HK-2 (cell line): Measurements from ENCODE around the gene HNRNPA1.
"Not testable (repeated sequence)": the region's sequence is repeated elsewhere in the genome, so short reads cannot be mapped to it uniquely, and the experiment has no call there.

Experiments used
- DNase-seq: peaks from one replicate; pipeline ENCODE4 v3.0.0-alpha.2; 2018; ENCODE audit not compliant: unreplicated experiment

The HNRNPA1 gene

DNA sequence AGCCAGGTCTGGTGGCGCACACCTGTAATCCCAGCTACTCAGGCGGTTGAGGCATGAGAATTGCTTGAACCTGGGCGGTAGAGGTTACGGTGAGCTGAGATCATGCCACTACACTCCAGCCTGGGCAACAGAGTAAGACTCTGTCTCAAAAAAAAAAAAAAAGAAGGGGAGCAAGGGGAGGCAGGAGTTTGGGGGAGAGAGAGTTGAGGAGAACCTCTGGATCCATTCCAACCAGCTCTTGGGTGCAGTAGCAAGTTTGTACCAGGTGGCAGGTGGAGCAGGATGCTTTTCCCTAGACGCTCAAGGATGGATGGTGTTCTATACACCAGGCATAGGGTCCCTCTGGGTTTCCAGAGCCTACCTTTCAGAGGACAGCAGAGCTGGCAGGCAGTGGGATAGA, 18.4 kb downstream of the HNRNPA1 start:
- DNase-seq, result no peak

DNA sequence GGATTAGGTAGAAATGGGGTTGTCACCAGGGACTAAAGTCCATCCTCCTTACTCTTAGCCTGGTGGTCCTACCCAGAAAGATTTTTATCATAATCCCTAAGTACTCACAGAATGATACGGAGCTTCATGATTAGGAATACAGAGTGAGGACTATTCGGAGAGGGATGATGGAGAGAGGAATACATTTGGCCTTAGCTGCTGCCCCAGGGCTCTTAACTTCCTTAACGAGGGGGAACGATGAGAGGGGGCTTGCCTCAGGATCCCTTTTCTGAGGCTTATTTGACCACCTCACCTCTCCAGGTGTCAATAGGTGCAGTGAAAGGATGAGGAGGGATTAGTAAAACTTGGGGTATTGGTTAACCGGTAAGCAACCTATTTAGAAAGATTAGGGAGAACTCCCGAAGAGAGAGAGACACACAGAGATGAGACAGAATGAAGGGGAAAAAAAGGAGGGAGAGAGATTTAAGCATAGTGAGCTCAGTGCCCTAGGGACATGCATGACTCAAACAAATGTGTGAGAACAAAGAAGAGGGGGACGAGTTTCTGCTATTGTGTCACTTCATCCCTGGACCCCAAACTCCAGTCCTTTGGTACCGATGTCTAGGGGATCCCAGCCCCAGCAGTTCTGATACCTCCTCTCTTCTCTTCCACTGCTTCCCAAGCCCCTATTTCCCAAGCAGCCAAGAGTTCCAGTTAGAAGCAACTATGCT, 19.1 kb downstream of the HNRNPA1 start:
- no peak for DNase-seq

DNA sequence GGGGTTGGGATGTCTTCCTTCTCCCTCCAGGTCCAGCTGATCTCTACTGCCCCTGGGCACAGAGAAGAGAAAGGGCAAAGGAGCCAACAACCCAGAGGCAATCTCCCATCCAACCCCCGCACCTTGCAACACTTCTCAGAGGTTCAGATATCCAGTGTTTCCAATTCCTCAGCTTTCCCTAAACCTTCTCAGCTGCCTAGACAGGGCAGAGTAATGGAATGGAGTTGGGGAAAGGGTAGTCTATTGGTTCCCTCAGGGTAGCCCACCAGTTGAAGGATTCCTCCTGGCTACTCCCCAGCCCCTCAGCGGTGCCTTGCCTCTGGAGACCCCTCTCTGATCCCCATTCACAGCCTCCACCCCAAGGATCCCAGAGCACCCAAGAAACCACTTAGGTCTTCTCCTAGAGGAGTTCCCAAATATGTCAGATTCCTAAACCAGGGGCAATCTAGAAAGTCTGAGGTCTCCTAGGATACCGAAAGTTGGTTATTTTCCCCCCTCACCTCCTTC, 19.8 kb downstream of the HNRNPA1 start:
- no peak for DNase-seq

DNA sequence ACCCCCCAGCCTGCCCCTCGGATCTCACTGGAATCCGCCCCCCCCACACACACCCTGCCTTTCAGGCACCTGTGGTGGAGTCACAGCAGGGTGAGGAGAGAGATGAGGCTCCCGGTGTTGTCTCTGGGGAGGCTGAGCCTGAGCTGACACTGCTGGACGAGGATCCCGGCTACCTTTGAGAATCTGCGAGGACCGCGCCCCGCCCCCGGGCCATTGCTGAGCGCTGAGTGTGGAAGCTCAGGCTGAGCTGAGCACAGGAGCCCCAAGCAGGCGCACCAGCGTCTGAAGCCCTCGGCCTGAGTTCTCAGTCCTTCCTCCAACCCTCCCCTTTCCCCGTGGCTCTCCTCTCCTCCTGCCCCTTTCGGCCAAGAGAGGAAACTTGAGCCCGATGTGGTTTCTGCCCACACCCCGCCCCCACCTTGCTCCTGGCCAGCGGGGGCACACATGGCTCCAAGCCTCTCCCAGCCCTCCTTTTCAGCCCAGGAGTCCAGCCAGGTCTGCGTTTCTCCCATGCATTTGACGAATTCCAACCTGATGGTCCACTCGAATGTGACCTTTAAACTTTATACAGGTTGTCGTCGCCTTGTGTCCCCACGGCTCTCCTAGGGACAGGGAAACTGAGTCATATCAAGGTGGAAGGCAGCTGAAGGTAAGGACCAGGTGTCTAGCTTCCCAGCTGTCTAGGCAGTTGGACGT, 20.4 kb downstream of the HNRNPA1 start, which contains the start of gene NFE2:
Gene NFE2 (minus strand): TSS at position 284 of the 696 bp plus-strand sequence. CDS start 5,767 bp downstream, outside the sequence.
- peak; percentile 75 for DNase-seq

DNA sequence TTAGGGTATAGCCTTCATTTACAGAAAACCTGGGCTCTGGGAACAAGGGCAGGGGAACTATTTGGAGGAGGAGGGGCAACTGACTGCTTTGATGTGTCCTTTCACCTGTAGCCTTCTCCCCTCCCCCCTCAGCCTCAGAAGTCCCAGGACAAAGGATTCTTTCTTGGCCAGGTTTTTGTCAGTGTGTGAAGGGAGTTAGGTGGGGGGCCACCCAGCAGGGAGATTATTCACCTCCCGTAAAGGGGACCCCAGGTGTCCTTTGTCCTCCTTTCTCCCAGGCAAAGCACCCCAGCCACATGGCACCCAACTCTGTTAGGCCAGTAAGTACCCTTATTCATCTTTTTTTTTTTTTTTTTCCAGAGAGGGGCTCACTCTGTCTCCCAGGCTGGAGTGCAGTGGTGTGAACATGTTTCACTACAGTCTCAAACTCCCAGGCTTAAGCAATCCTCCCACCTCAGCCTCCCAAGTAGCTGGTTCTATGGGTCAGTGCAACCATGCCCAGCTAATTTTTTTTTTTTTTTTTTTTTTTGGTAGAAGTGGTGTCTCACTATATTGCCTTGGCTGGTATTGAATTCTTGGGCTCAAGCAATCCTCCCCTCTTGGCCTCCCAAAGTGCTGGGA, 21.0 kb downstream of the HNRNPA1 start:
- DNase-seq, result no peak

DNA sequence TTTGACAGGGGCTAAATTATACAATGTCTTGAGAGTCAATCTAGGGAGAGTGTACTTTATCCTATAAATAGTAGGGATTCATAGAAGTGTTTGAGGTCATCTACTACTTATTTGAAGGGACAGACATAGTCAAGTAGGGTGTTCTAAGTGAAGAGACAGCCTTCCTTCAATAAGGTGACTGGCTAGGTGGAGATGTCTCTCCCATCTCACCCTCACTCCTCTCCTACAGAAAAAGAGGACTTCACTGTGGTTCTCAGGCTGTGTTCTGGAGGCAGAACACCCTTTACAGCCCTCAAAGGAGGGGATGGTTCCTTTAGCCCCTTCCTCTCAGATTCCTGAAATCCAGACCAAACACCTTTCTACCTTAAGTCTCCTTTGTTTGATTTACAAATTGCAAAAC, 23.1 kb downstream of the HNRNPA1 start:
- DNase-seq, result no peak

DNA sequence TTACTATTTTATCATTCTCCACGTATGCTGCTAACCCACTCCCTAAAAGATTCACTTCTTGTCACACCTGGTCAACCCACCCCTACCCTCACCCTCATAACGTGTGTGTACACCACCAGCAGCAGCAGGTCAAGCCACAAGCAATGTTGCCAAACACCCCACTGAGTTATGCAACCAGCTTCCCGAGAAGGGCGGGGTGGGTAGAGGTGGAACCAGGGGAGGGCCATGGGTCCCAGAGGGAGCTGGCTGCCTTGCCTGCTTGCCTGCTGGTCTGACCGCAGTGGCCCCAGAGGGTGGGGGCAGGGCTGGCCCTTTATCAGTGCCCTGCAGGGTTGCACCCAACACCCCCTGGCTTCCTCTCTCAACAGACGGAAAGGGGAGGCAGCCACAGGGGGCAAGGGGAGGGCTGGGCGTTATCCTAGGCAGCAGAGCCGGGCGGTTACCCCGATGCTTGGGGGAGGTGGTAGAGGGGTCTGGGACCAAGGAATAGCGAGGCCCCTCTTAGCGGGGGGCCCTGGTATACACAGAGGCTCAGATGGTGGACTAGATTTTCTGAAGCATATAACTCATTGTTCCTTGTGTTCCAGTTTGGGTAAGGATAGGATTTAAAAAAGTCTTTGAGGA, 23.8 kb downstream of the HNRNPA1 start:
- DNase-seq, result peak; percentile 33

DNA sequence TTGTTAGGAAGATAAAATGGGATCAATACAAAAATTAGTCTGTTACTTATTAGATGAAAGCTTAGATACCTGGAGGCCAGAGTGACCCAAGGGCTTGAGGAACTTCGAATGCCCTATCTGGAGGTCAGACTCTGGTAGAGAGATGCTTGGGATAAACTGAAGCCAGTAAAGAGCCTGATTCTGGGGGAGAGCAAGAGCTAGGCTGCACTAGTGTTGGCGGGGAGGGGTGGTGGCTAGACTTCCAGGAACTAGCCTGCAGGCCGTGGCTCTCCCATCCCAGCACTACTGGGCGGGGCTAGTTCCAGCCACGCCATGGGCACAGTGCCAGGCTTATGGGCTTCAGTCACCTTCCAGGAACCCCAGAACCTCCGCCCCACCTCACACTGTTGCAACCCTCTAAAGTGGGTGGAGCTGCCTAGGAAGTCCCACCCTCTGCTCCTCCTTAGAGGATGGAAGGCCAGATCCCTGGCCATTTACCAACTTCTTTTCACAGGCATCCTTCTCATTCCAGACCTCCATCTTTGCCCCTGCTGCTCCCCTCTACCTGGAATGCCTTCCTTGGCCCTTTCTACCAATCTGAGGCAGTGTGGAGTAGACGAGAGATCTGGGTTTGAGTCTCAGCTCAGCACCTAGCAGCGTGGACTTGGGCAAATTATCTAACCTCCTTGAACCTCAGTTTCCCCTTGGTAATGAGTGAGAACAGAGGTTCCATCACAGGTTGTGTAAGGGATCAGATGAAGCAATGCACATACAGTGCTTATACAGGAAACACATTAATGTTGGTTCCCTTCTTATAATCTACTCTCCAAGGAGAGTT, 26.6 kb downstream of the HNRNPA1 start:
- peak; percentile 66 for DNase-seq

DNA sequence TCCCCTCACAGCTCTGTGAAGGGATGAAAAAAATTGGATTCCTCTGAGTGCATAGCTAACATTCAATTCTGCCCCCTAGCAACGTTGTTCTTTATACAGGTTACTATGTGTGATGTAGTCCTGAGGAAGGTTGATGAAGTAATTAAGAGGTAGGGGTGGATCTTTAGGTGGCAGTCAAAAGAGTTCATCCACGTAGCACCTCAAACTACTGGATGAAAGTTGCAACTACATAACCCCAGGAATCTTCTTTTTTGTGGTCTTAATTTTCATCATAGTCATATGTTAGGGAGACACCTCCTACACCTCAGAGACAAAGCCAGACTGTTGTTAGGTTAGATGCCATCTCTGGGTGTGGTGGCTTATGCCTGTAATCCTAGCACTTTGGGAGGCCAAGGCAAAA, 30.5 kb downstream of the HNRNPA1 start:
- DNase-seq, result no peak

DNA sequence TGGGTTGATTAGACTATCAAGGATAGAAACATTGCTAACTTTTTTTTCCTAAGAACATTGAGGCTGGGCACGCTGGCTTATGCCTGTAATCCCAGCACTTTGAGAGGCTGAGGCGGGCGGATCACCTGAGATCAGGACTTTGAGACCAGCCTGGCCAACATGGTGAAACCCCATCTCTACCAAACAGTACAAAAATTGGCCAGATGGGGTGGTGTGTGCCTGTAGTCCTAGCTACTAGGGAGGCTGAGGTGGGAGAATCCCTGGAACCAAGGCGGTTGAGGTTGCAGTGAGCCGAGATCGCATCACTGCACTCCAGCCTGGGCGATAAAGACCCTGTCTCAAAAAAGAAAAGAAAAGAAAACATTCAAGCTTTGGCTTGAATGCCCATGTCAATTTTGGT, 31.8 kb downstream of the HNRNPA1 start:
- DNase-seq, result not testable (repeated sequence)

DNA sequence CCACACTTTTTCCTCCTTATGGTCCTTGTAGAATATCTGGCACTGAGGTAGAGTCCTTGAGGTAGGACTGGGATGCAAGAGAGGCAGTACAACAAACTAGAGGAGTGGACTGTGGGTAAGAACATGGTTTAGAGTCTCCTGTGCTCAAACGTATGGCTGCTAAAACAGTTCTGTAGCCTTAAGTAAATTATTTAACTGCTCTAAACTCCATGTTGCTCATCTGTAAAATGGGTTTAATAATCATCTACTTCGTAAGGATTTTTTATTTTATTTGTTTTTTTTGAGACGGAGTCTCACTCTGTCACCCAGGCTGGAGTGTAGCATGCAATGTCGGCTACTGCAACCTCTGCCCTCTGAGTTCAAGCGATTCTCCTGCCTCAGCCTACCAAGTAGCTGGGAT, 40.8 kb downstream of the HNRNPA1 start:
- no peak for DNase-seq

DNA sequence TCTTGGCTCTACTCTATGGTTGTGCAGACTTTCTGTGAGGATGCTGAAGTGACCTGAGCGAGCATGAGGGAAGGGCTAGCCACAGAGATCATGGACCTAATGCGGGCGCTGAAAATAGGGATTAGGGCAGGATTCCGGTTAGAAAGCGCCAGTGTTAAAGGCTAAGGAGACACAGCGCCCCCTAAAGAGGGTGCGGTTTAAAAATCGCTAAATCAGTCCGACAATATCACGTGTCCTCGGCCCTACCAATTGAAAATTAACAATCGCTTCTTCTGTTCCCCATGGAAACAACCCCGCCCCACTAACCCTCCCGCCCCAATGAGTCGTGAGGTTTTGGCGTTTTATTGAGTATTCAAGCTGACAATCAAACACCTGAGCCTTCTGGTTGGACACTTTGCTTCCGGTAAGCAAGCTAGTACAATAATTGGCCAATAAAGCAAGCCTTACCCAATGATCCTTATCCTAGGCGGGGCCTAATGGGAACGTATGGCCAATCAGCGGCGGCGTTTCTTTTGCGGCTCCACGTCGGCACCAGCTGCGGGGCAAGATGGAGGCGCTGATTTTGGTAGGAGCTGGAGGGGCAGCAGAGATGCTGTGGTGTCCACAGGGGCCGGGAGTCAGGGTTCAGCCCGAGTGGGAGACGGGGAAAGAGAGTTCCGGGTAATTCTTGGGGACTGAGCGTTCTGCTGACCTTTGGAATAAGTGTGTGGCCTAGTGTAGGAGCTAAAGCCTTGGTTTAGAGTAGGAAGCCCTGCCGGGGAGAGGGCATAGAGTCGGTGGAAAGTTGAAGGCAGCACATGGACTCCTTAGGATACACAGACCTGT, 44.3 kb downstream of the HNRNPA1 start, which contains the start of gene COPZ1:
Gene COPZ1 (plus strand): TSS at position 515 of the 825 bp plus-strand sequence. CDS start 33 bp downstream, at position 548.
- DNase-seq, result peak; percentile 96

DNA sequence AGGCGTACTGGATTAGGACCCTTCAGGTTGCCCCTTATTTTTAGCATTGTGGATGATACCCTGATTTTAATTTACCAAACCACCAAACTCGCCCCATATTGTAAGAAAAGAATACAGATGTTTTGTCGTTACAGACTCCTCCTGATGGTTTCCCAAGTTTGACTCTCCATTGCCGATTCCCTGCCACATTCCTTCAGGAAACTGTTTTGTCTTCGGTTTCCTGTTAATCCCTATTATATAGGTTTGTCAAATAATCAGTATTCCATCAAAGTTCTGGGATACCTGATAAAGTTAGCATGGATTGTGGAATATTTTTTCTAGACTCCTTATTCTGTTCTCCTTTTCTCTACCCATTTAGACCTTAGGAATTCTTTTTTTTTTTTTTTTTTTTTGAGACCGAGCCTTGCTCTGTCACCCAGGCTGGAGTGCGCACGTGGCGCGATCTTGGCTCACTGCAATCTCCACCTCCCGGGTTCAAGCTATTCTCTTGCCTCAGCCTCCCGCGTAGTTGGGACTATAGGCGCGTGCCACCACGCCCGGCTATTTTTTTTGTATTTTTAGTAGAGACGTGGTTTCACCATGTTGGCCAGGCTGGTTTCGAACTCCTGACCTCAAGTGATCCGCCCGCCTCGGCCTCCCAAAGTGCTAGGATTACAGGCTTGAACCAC, 45.0 kb downstream of the HNRNPA1 start:
- DNase-seq, result not testable (repeated sequence)

DNA sequence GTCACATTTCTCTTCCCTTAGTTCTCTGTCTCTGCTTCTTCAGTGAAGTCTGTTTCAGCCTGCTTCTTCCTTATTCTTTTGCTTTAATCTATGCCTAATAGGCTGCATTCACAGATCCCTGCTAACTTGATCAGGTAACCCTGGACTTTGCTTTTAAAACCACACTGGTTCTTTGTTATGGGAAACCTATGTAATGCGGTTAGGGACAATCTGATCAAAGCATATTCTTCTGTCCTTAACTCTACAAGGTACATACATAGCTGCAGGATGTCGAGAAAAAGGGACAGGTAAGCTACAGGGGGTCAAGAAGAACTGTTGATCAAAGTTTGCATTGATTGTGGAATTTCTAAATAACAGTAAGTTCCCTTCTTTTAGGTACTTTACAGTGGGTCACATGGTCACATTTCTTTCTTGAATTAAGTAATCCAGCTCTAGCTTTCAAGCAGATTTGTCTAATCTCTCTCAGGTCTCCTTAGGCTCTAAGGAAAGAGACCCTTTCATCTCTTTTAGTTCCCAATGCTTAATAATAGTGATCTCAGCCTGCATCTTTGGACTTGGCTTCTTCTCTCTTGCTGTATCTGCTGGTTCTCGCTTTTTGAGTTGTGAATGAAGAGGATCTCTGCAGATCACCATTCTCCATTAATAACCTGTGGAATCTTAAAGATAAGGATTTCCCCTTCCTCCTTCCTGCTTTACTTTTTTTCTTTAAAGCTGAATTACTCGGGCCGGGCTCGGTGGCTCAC, 48.2 kb downstream of the HNRNPA1 start:
- no peak for DNase-seq

DNA sequence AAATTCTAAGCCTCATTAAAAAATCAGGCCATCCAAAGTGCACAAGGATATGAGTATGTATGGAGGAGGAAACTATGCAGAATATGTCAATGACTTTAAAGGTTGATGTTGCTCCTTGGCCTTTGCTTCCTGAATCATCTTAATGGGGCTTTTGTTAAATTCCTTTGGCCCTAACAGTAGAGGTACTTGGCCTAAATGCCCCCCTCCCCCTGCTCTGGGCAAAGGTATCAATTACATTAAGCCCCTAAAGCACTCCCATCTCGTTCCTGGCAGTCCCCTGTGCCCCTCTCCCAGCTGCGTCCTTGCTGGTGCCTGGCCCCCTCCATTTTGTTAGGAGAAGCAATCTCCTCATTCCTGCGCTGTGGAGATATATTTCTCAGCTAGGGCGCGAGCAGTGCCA, 49.2 kb downstream of the HNRNPA1 start:
- no peak for DNase-seq

DNA sequence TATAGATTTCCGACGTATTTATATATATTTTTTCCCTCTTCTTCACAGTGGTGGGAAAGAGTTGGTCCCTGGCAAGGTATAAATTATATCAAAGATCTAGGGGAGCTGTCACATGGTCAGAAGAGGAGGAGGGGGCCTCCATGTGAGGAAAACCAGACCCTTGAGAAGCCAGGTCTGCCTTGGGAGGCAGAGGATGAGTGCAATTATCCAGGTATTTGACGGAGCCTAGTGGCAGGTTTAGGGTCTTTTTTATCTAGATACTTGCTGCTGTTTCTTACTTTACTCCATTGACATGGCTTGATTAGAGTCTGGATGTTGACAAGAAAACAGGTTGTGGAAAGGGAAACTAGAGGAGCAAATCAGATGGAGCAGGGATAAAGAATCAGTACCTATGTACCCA, 49.9 kb downstream of the HNRNPA1 start:
- DNase-seq, result no peak

DNA sequence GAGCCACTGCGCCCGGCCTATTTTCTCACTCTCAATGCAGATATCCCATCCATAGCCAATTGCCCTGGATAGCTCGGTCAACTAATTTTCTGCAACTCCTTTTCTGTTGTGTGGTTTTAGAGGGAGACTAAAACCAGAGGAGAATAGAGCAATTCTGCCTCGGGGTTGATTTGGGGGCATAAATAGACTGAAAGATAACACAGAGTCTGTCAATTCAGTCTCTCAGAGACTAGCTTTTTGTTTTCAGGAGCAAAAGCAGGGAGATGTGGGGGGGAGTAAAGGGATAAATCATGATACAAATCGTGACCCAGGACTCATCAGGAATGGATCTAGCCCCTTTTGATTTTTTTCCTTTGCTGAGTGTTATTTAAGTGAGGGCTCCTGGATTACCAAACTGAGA, 50.9 kb downstream of the HNRNPA1 start:
- DNase-seq, result no peak

DNA sequence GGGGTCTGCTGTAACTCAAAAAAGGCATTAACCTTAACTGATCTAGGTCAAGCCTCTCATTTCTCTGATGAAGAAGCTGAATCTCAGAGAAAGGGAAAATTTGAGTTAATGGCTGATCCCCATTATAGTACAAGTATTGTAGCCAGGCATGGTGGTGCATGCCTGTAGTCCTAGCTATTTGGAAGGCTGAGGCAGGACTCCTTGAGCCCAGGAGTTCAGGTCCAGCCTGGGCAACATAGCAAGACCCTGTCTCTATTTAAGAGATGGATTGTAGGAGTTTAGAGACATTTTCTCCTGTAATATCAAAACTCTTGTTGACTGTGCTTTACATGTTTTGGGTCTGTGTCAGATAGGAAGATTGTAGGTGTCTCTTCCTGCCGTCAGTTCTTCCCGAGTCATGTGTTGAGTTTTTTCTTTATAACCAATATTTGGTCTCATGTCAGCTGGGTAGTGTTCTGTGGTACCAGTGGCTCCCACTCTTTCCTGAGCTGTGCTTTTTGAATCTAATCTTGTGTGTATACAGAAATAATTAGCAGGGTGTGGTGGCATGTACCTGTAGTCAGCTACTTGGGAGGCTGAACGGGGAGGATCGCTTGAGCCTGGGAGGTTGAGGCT, 53.0 kb downstream of the HNRNPA1 start:
- no peak for DNase-seq
